AG04449 (cell line): ENCODE data around the gene PCP4.

ENCODE experiments used
- CTCF ChIA-PET: fragments of 350-600 bp; formaldehyde crosslinking; extraction: SDS; loops from one replicate; lab custom pipeline; 2021; ENCODE audit warnings: antibody characterized with exemption; lab: Yijun Ruan, JAX
- POLR2A ChIA-PET: fragments of 400-600, 350-600 bp; formaldehyde crosslinking; extraction: SDS; loops from one replicate; lab custom pipeline; 2020; ENCODE audit warnings: antibody characterized with exemption, inconsistent platforms; lab: Yijun Ruan, JAX
- DNase-seq: peaks from one replicate; pipeline ENCODE4 v3.0.0-alpha.2; 2010; ENCODE audit warnings: low read depth, low spot score
- H3K4me3 ChIP-seq: 2 replicates; pipeline ENCODE4 v1.5.1; 2011; ENCODE audit warnings: low read depth, mild to moderate bottlenecking, control low read depth, low read length
- CTCF ChIP-seq: IDR thresholded peaks from one replicate; pipeline ENCODE4 v1.5.1; 2011; ENCODE audit warnings: mild to moderate bottlenecking, moderate library complexity, low read length, control low read depth, inconsistent platforms; ENCODE audit not compliant: insufficient read depth; ENCODE audit errors: missing control alignments

PCP4 gene

GRCh38 chr21:39873687-39874086 lies 6.4 kb downstream of the PCP4 start:
- no peak for TF ChIP-seq CTCF
- H3K4me3 ChIP-seq, result no peak overlapping the region
- POLR2A ChIA-PET, result no interaction called here
- CTCF ChIA-PET, result no interaction called here
- no peak for DNase-seq

- no peak overlapping the region for H3K4me3 ChIP-seq
- no peak for TF ChIP-seq CTCF
- ChIA-PET POLR2A (no interaction called here), CTCF (no interaction called here)
- no peak for DNase-seq
These were observed 7.0 kb downstream of the PCP4 start for GRCh38 chr21:39874206-39874605.

DNA sequence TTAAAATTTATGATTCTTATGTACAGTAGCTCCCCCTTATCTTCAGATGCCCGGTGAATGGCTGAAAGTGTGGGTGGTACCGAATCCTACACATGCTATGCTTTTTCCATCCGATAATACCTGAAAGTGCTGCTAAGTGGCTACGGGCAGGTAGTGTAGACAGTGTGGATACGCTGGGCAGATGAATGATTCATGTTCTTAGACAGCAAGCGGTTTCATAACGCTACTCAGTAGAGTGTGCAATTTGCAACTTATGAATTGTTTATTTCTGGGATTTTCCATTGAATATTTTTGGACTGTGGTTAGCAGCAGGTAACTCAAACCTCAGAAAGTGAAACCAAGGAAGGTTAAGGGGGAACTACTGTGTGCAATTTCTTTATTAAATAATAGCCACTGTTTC lies 7.5 kb downstream of the PCP4 start:
- no peak for DNase-seq
- ChIA-PET CTCF (interaction anchor here (0.6 kb wide), 1 partner anchor 267 kb away, joined by 3 read pairs; no protein-coding TSS in a partner anchor), POLR2A (no interaction called here)
- H3K4me3 ChIP-seq, result no peak overlapping the region
- TF ChIP-seq CTCF, result no peak

GRCh38 chr21:39881661-39882060 lies 14.4 kb downstream of the PCP4 start:
- ChIA-PET POLR2A (no interaction called here), CTCF (interaction anchor here (0.6 kb wide), 1 partner anchor 14 kb away, joined by 3 read pairs; the partner anchor contains the start of gene PCP4)
- TF ChIP-seq CTCF, result no peak
- DNase-seq, result no peak
- no peak overlapping the region for H3K4me3 ChIP-seq

DNA sequence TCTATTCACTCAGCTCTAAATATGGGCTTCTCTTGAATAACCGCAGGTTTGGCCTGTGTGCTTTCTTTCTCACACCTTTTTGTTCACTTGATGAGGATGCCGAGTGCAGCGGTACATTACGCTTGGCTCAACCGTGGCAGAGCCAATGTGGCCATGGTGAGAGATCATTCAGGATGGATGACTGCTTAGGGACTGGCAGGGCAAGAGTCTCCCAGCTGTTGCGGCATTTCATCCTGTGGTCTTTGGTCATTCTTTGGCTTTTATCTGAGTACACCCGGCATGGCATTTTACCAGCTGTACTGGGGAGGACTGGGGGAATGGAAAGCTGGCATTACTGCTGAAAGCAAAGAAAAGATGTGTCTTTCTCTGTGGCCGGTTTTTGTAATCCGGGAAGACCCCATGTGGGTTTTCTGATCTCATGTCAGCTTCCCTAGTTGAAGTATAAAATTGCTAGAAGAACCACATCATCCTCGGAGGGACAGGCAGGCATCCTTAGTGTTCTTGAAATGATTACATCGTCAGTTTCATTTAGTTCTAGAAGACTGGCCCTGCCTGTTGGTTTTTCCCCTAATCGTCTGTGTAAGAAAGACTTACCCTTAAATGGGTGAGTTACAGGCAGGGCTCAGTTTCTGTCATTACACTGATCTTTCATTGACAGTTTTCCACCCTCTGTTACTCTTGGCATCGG lies 15.1 kb downstream of the PCP4 start:
- no peak for DNase-seq
- H3K4me3 ChIP-seq, result no peak overlapping the region
- POLR2A ChIA-PET, result no interaction called here
- no peak for TF ChIP-seq CTCF
- CTCF ChIA-PET, result interaction anchor here (0.6 to 1.4 kb wide), 2 partner anchors 15 to 239 kb away, joined by 3 read pairs; partner anchors contain the start of gene PCP4

GRCh38 chr21:39882839-39883195 lies 15.6 kb downstream of the PCP4 start:
- POLR2A ChIA-PET, result no interaction called here
- no peak overlapping the region for H3K4me3 ChIP-seq
- CTCF ChIA-PET, result interaction anchor here (1.4 kb wide), 1 partner anchor 238 kb away, joined by 3 read pairs; no protein-coding TSS in a partner anchor
- TF ChIP-seq CTCF, result no peak
- no peak for DNase-seq
